Testis (tissue), 2 donors: ENCODE results near the gene CEP70.

Source experiments
- CTCF ChIP-seq, 3 experiments: fragments of 450-650 bp in 2 of 3; fragments of 200-600 bp in 1 of 3; sonication (generic) in 1 of 3; IDR thresholded peaks; one replicate each; pipeline ENCODE4 v1.5.1; 2016 to 2019; ENCODE audit warnings: antibody characterized with exemption in 3 of 3, mild to moderate bottlenecking in 2 of 3, moderate library complexity in 1 of 3
- POLR2A ChIP-seq: fragments of 450-650 bp; IDR thresholded peaks from one replicate; pipeline ENCODE4 v1.6.1; 2017; ENCODE audit warnings: antibody characterized with exemption, mild to moderate bottlenecking, moderate library complexity

DNA sequence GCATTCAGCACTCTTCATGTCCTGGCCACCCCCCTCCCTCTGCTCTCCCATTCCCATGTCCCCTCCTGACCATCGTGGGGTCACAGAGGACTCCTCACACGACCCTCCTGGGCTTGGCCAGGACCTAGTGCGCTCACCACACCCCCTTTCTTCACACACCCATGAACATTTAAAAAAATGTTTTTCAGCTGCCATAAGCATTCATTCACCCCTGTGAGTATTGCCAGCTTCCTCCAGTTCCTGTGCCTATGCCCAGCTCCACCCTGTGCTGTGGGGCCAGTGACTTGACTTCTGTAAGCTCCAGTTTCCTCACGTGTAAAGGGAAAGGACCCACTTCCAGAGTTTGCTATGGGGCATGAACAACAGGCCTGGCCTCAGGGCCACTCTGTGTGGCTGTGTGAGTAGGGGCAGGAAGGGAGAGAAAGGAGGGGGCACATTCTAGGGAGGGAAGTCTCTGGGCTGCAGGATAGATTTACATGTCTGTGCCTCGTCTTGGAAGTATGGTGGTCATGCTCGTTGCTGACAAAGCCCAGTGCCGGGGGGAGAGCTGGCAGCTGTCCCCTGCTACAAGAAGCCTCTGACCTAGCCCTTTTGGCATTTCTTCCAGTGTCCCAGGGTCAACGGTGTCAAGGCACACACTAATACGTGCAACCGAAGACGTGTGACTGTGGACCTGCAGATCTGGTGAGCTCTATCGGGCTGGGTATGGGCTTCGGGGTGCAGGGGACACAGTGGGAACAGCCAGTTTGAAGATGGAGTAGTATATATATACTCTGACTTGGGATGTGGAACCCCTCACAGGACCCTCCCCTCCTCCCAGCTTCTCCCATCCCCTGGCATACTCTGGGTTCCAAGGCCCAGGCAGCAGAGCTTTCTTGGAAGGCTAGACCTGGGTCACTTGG, 136.8 kb downstream of the CEP70 start:
- TF ChIP-seq CTCF (IDR thresholded peaks at IDR 0.05) (no peak), POLR2A (no peak)
